NCI-H2227 treated with DMSO at 0.1 percent for 48 hours (cell line): Measurements from ENCODE around the gene PTGES3.

Source experiments
- DNase-seq: peaks from one replicate; lab custom pipeline; 2025; lab: John Stamatoyannopoulos, UW

The PTGES3 gene

GRCh38 chr12:56629459-56630179, 58.5 kb downstream of the PTGES3 start:
- no peak for DNase-seq

GRCh38 chr12:56628671-56629458, 59.2 kb downstream of the PTGES3 start:
- peak; percentile 6 for DNase-seq

- no peak for DNase-seq
These were observed 61.4 kb downstream of the PTGES3 start for GRCh38 chr12:56626701-56627100.

GRCh38 chr12:56622535-56622934, 65.5 kb downstream of the PTGES3 start:
- DNase-seq: no peak

- DNase-seq: no peak
These were observed 71.2 kb downstream of the PTGES3 start for GRCh38 chr12:56616925-56617324.

GRCh38 chr12:56616244-56616643, 71.8 kb downstream of the PTGES3 start:
- DNase-seq: no peak

GRCh38 chr12:56614627-56615026, 73.5 kb downstream of the PTGES3 start:
- no peak for DNase-seq
